Neural cell (in vitro differentiated cells): Measurements from ENCODE around the gene DPF3. TPM values are rescaled to one million over a fixed set of nuclear protein-coding genes. Genes with fewer than 3 reads are reported as not detected.

Experiments
- H2AFZ ChIP-seq: fragments of 200-600, 300-800 bp; sonication (generic), shearing (Covaris generic); 2 replicates; pipeline ENCODE4 v1.6.0; 2014; ENCODE audit warnings: low read depth, mild to moderate bottlenecking, antibody characterized with exemption, low read length, moderate library complexity
- H3F3A ChIP-seq: fragments of 200-600 bp; shearing (Covaris generic); 2 replicates; pipeline ENCODE4 v1.6.1; 2016; ENCODE audit warnings: mild to moderate bottlenecking, moderate library complexity, mixed read lengths, antibody characterized with exemption, low read length; ENCODE audit not compliant: insufficient read depth, poor library complexity, severe bottlenecking
- H3K27ac ChIP-seq: fragments of 200-600, 300-800 bp; sonication (generic), shearing (Covaris generic); 2 replicates; pipeline ENCODE4 v1.5.1; 2014; ENCODE audit warnings: mild to moderate bottlenecking, low read length, moderate library complexity
- H3K27me3 ChIP-seq: fragments of 300-800, 200-600 bp; sonication (generic), shearing (Covaris generic); 2 replicates; pipeline ENCODE4 v1.6.0; 2014; ENCODE audit warnings: mild to moderate bottlenecking, low read depth, low read length, moderate library complexity; ENCODE audit not compliant: insufficient read depth
- H3K36me3 ChIP-seq: fragments of 300-800, 200-600 bp; sonication (generic), shearing (Covaris generic); 2 replicates; pipeline ENCODE4 v1.5.1; 2014; ENCODE audit warnings: mild to moderate bottlenecking, antibody characterized with exemption, low read length, moderate library complexity; ENCODE audit not compliant: insufficient read depth
- H3K4me2 ChIP-seq: fragments of 300-800, 200-600 bp; sonication (generic), shearing (Covaris generic); 2 replicates; pipeline ENCODE4 v1.6.0; 2014; ENCODE audit warnings: mild to moderate bottlenecking, low read length
- H3K4me3 ChIP-seq: fragments of 300-800, 200-600 bp; sonication (generic), shearing (Covaris generic); 2 replicates; pipeline ENCODE4 v1.5.1; 2014; ENCODE audit warnings: mild to moderate bottlenecking, low read length, moderate library complexity
- H3K79me2 ChIP-seq: fragments of 200-600 bp; shearing (Covaris generic); replicated peaks from 2 replicates; pipeline ENCODE4 v1.6.0; 2014; ENCODE audit warnings: mild to moderate bottlenecking, low read length, moderate library complexity; ENCODE audit not compliant: insufficient read depth
- H3K9ac ChIP-seq: fragments of 300-800, 200-600 bp; sonication (generic), shearing (Covaris generic); 2 replicates; pipeline ENCODE4 v1.6.1; 2016; ENCODE audit warnings: mild to moderate bottlenecking, low read length, mixed read lengths
- H3K9me2 ChIP-seq: fragments of 200-600 bp; shearing (Covaris generic); 2 replicates; pipeline ENCODE4 v1.6.1; 2016; ENCODE audit warnings: mild to moderate bottlenecking, low read length, mixed read lengths; ENCODE audit not compliant: insufficient read depth
- H3K9me3 ChIP-seq: fragments of 200-600, 300-800 bp; sonication (generic), shearing (Covaris generic); 2 replicates; pipeline ENCODE4 v1.6.1; 2016; ENCODE audit warnings: mild to moderate bottlenecking, mixed run types, low read length, moderate library complexity, mixed read lengths
- H4K20me1 ChIP-seq: fragments of 200-600 bp; shearing (Covaris generic); 2 replicates; pipeline ENCODE4 v1.6.1; 2016; ENCODE audit warnings: mild to moderate bottlenecking, mixed run types; ENCODE audit not compliant: insufficient read depth
- CTCF ChIP-seq: fragments of 450-650 bp; IDR thresholded peaks from 2 replicates; pipeline ENCODE4 v1.5.1; 2014; ENCODE audit warnings: antibody characterized with exemption, mild to moderate bottlenecking, moderate library complexity; ENCODE audit not compliant: poor library complexity, severe bottlenecking
- EP300 ChIP-seq: fragments of 450-650 bp; conservative IDR thresholded peaks from 2 replicates; pipeline ENCODE4 v1.6.1; 2014; ENCODE audit warnings: antibody characterized with exemption, mild to moderate bottlenecking, moderate library complexity; ENCODE audit not compliant: poor library complexity, severe bottlenecking
- EZH2 ChIP-seq: fragments of 200-600, 300-800 bp; shearing (Covaris generic), sonication (generic); IDR thresholded peaks from 2 replicates; pipeline ENCODE4 v1.6.1; 2014; ENCODE audit warnings: antibody characterized with exemption, low read length, borderline replicate concordance, mild to moderate bottlenecking; ENCODE audit not compliant: insufficient read depth, poor library complexity, severe bottlenecking
- MXI1 ChIP-seq: fragments of 450-650 bp; conservative IDR thresholded peaks from 2 replicates; pipeline ENCODE4 v1.6.1; 2014; ENCODE audit warnings: antibody characterized with exemption, mild to moderate bottlenecking; ENCODE audit not compliant: poor library complexity, severe bottlenecking
- POLR2AphosphoS5 ChIP-seq: IDR thresholded peaks from 2 replicates; pipeline ENCODE4 v1.6.1; 2012
- RAD21 ChIP-seq: fragments of 450-650 bp; conservative IDR thresholded peaks from 2 replicates; pipeline ENCODE4 v1.6.1; 2014; ENCODE audit warnings: antibody characterized with exemption, mild to moderate bottlenecking, moderate library complexity
- REST ChIP-seq: IDR thresholded peaks from 2 replicates; pipeline ENCODE4 v1.6.1; 2012; ENCODE audit warnings: borderline replicate concordance
- SMC3 ChIP-seq: fragments of 450-650 bp; conservative IDR thresholded peaks from 2 replicates; pipeline ENCODE4 v1.6.1; 2014; ENCODE audit warnings: antibody characterized with exemption, mild to moderate bottlenecking, moderate library complexity; ENCODE audit not compliant: poor library complexity
- TAF1 ChIP-seq: IDR thresholded peaks from 2 replicates; pipeline ENCODE4 v1.6.1; 2012; ENCODE audit warnings: low read depth
- polyA plus RNA-seq: library from polyadenylated mRNA; depleted of rRNA; stranded (reverse); fragments of >200 nt; gene quantifications from 2 replicates; pipeline ENCODE4 v1.2.3, GENCODE V29; 2014

The DPF3 gene
- polyA plus RNA-seq, 1 donor from 2014 or later, result 2.9 TPM

GRCh38 chr14:72788972-72789728, 104.8 kb downstream of the DPF3 start:
- Histone ChIP-seq H3K9ac (no peak overlapping the region), H4K20me1 (no peaks in the 10 kb centered on the region), H3K4me3 (no peak overlapping the region), H3K27me3 (no peaks in the 10 kb centered on the region), H3K9me2 (no peaks in the 10 kb centered on the region), H3K4me2 (no peak overlapping the region), H3K27ac (no peak overlapping the region), H3K9me3 (no peaks in the 10 kb centered on the region), H3F3A (no peaks in the 10 kb centered on the region), H3K79me2 (no peaks in the 10 kb centered on the region), H2AFZ (no peak overlapping the region), H3K36me3 (no peaks in the 10 kb centered on the region)
- no peak for TF ChIP-seq EP300
- TF ChIP-seq POLR2AphosphoS5, result no peak
- no peak for TF ChIP-seq TAF1
- TF ChIP-seq SMC3, result no peak
- no peak for TF ChIP-seq EZH2
- no peak for TF ChIP-seq REST
- no peak for TF ChIP-seq MXI1
- no peak for TF ChIP-seq CTCF
- no peak for TF ChIP-seq RAD21

GRCh38 chr14:72788255-72788654, 105.6 kb downstream of the DPF3 start:
- Histone ChIP-seq H3K79me2 (no peaks in the 10 kb centered on the region), H3K4me2 (no peak overlapping the region), H3K9me2 (no peaks in the 10 kb centered on the region)

More at GRCh38 chr14:72788255-72788654, 105.6 kb downstream of the DPF3 start:
- no peak overlapping the region for H3K9ac ChIP-seq
- no peaks in the 10 kb centered on the region for H4K20me1 ChIP-seq
- no peak for TF ChIP-seq POLR2AphosphoS5
- TF ChIP-seq REST, result no peak
- no peak for TF ChIP-seq CTCF
- no peaks in the 10 kb centered on the region for H3K36me3 ChIP-seq
- H3K27ac ChIP-seq, result no peak overlapping the region
- H2AFZ ChIP-seq, result no peak overlapping the region
- H3K27me3 ChIP-seq, result no peaks in the 10 kb centered on the region
- no peaks in the 10 kb centered on the region for H3F3A ChIP-seq
- H3K4me3 ChIP-seq, result no peak overlapping the region
- H3K9me3 ChIP-seq, result no peaks in the 10 kb centered on the region
